ENCODE data around the gene MYO9B. TPM values are rescaled to one million over a fixed set of nuclear protein-coding genes. Genes with fewer than 3 reads are reported as not detected.

MYO9B gene
- total RNA-seq, 1 experiment from 2014 or later: 58.6 TPM

- Histone ChIP-seq H2BK15ac (ENCODE audit: low read depth, low read length) (no peak overlapping the region), H3K79me1 (ENCODE audit: insufficient read depth, low read depth, low read length, poor library complexity, severe bottlenecking) (no peaks in the 10 kb centered on the region), H3K23ac (ENCODE audit: insufficient read length, low read depth, low read length) (no peak overlapping the region), H2AK5ac (ENCODE audit: insufficient read length, low read length) (no peak overlapping the region), H4K91ac (ENCODE audit: insufficient read length, low read depth, low read length) (no peak overlapping the region), H3K56ac (ENCODE audit: insufficient read length, low read depth, low read length) (no peak overlapping the region), H2AFZ (ENCODE audit: low read length) (no peak overlapping the region), H3K9me3 (ENCODE audit: control insufficient read depth, low read depth, low read length) (no peaks in the 10 kb centered on the region), H3T11ph (ENCODE audit: low read length) (no peak overlapping the region), H3K4ac (ENCODE audit: low read depth, low read length) (no peak overlapping the region), H3K27me3 (ENCODE audit: insufficient read depth, low read length) (no peaks in the 10 kb centered on the region), H2BK5ac (ENCODE audit: insufficient read length, low read length) (no peak overlapping the region), H3K23me2 (ENCODE audit: insufficient read length, low read depth, low read length, poor library complexity, severe bottlenecking) (peaks cover 17% of the 10 kb centered on the region), H4K20me1 (ENCODE audit: control insufficient read depth, insufficient read depth, insufficient read length) (no peaks in the 10 kb centered on the region), H3K14ac (ENCODE audit: insufficient read depth, low read length) (peak overlapping the region; percentile 55; the same call in 1 of the 2 replicates), H2BK20ac (ENCODE audit: low read depth, low read length, poor library complexity, severe bottlenecking) (no peak overlapping the region), H4K5ac (ENCODE audit: insufficient read length, low read depth, low read length) (no peak overlapping the region), H3K4me2 (ENCODE audit: insufficient read depth, insufficient read length, low read length) (peak overlapping the region; percentile 14), H3K9ac (ENCODE audit: extremely low read depth, insufficient read length, low read length) (no peak overlapping the region), H3K4me1 (ENCODE audit: insufficient read depth, low read length) (peaks cover 4% of the 10 kb centered on the region; the same call in 1 of the 2 replicates), H4K8ac (replicated peaks; ENCODE audit: insufficient read length, low read depth, low read length) (no peak overlapping the region), H3K79me2 (ENCODE audit: insufficient read depth, low read length) (peaks cover 12% of the 10 kb centered on the region; the same call in 1 of the 2 replicates), H2BK120ac (ENCODE audit: low read depth, low read length, poor library complexity, severe bottlenecking) (no peak overlapping the region), H3K27ac (ENCODE audit: insufficient read length, low read depth, low read length) (peak overlapping the region; percentile 22), H3K18ac (ENCODE audit: insufficient read length, low read depth, low read length) (peak overlapping the region; percentile 23), H2BK12ac (ENCODE audit: insufficient read length, low read depth, low read length) (no peak overlapping the region)
- Mint-ChIP-seq H3K36me3 (ENCODE audit: insufficient read depth in 1 of 3, low read depth in 3 of 3) (peaks cover 0 to 4% (median 0%) of the 10 kb centered on the region in 3 experiments; a peak in 4 of 7 replicates), H3K27me3 (ENCODE audit: low read depth) (no peaks in the 10 kb centered on the region), H3K27ac (peak overlapping the region; percentile 96 to 99 (median 97)), H3K9me3 (peaks cover 0 to 3% of the 10 kb centered on the region in 2 experiments; a peak in 1 of 5 replicates), H3K4me3 (peak overlapping the region; percentile 42 to 44; a peak in 4 of 5 replicates), H3K4me1 (peaks cover 26 to 39% of the 10 kb centered on the region in 2 experiments)
- peak; percentile 90 for DNase-seq
- TF ChIP-seq, protein P1, sequence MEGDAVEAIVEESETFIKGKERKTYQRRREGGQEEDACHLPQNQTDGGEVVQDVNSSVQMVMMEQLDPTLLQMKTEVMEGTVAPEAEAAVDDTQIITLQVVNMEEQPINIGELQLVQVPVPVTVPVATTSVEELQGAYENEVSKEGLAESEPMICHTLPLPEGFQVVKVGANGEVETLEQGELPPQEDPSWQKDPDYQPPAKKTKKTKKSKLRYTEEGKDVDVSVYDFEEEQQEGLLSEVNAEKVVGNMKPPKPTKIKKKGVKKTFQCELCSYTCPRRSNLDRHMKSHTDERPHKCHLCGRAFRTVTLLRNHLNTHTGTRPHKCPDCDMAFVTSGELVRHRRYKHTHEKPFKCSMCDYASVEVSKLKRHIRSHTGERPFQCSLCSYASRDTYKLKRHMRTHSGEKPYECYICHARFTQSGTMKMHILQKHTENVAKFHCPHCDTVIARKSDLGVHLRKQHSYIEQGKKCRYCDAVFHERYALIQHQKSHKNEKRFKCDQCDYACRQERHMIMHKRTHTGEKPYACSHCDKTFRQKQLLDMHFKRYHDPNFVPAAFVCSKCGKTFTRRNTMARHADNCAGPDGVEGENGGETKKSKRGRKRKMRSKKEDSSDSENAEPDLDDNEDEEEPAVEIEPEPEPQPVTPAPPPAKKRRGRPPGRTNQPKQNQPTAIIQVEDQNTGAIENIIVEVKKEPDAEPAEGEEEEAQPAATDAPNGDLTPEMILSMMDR (conservative IDR thresholded peaks at IDR 0.05): no peak
- WGBS (ENCODE audit: extremely low coverage, insufficient read length, low lambda C conversion rate): no CpG with 5 or more reads among the region's 21 CpGs
Measured at GRCh38 chr19:17248011-17248776, 172.6 kb downstream of the MYO9B start.
